ENCODE measurements around the gene NPHS1.

DNA sequence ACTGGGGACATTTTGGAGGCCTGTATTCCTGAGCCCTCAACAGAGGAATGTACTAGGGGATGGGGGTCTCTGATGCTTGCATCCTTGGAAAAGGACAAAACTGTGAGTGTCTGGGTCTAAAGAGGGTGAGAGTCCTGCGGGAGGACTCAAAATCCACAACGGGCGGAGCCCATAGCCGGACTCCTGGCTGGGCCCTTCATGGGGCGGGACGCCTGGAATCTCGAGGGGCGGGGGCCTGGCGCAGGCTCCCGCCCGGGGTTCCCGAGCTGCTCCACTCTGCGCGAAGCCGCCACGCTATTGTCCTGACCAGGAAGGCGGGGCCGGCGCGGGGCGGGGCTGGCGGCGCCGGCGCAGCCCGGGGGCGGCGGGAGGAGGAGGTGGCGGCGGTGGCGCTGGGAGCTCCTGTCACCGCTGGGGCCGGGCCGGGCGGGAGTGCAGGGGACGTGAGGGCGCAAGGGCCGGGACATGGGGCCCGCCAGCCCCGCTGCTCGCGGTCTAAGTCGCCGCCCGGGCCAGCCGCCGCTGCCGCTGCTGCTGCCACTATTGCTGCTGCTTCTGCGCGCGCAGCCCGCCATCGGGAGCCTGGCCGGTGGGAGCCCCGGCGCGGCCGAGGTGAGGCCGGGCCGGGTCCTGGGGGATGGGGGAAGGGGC is 16.0 kb upstream of the NPHS1 start, which contains the start of gene APLP1:
- no peak for TF ChIP-seq ZNF157 (tag by site-specific recombination; IDR thresholded peaks at IDR 0.05)
- no peak for TF ChIP-seq ZNF529 (tag by site-specific recombination; IDR thresholded peaks at IDR 0.05; ENCODE audit: insufficient replicate concordance)
- TF ChIP-seq HOXA7 (CRISPR knock-in tag; IDR thresholded peaks at IDR 0.05; ENCODE audit: borderline replicate concordance) = no peak
- TF ChIP-seq, protein P1, sequence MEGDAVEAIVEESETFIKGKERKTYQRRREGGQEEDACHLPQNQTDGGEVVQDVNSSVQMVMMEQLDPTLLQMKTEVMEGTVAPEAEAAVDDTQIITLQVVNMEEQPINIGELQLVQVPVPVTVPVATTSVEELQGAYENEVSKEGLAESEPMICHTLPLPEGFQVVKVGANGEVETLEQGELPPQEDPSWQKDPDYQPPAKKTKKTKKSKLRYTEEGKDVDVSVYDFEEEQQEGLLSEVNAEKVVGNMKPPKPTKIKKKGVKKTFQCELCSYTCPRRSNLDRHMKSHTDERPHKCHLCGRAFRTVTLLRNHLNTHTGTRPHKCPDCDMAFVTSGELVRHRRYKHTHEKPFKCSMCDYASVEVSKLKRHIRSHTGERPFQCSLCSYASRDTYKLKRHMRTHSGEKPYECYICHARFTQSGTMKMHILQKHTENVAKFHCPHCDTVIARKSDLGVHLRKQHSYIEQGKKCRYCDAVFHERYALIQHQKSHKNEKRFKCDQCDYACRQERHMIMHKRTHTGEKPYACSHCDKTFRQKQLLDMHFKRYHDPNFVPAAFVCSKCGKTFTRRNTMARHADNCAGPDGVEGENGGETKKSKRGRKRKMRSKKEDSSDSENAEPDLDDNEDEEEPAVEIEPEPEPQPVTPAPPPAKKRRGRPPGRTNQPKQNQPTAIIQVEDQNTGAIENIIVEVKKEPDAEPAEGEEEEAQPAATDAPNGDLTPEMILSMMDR (tag by site-specific recombination; IDR thresholded peaks at IDR 0.05) = no peak
- TF ChIP-seq ZNF248 (tag by site-specific recombination; IDR thresholded peaks at IDR 0.05) = no peak
- TF ChIP-seq, protein P2, sequence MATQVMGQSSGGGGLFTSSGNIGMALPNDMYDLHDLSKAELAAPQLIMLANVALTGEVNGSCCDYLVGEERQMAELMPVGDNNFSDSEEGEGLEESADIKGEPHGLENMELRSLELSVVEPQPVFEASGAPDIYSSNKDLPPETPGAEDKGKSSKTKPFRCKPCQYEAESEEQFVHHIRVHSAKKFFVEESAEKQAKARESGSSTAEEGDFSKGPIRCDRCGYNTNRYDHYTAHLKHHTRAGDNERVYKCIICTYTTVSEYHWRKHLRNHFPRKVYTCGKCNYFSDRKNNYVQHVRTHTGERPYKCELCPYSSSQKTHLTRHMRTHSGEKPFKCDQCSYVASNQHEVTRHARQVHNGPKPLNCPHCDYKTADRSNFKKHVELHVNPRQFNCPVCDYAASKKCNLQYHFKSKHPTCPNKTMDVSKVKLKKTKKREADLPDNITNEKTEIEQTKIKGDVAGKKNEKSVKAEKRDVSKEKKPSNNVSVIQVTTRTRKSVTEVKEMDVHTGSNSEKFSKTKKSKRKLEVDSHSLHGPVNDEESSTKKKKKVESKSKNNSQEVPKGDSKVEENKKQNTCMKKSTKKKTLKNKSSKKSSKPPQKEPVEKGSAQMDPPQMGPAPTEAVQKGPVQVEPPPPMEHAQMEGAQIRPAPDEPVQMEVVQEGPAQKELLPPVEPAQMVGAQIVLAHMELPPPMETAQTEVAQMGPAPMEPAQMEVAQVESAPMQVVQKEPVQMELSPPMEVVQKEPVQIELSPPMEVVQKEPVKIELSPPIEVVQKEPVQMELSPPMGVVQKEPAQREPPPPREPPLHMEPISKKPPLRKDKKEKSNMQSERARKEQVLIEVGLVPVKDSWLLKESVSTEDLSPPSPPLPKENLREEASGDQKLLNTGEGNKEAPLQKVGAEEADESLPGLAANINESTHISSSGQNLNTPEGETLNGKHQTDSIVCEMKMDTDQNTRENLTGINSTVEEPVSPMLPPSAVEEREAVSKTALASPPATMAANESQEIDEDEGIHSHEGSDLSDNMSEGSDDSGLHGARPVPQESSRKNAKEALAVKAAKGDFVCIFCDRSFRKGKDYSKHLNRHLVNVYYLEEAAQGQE (tag by site-specific recombination; IDR thresholded peaks at IDR 0.05) = no peak
- TF ChIP-seq, protein P3, sequence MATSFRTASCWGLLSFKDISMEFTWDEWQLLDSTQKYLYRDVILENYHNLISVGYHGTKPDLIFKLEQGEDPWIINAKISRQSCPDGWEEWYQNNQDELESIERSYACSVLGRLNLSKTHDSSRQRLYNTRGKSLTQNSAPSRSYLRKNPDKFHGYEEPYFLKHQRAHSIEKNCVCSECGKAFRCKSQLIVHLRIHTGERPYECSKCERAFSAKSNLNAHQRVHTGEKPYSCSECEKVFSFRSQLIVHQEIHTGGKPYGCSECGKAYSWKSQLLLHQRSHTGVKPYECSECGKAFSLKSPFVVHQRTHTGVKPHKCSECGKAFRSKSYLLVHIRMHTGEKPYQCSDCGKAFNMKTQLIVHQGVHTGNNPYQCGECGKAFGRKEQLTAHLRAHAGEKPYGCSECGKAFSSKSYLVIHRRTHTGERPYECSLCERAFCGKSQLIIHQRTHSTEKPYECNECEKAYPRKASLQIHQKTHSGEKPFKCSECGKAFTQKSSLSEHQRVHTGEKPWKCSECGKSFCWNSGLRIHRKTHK (tag by site-specific recombination; IDR thresholded peaks at IDR 0.05) = no peak
- TF ChIP-seq ZNF76 (tag by site-specific recombination; IDR thresholded peaks at IDR 0.05; ENCODE audit: borderline replicate concordance, low read depth) = no peak

Measured in HEK293 (cell line).